ENCODE data around the gene KIF19.

Gene KIF19

DNA sequence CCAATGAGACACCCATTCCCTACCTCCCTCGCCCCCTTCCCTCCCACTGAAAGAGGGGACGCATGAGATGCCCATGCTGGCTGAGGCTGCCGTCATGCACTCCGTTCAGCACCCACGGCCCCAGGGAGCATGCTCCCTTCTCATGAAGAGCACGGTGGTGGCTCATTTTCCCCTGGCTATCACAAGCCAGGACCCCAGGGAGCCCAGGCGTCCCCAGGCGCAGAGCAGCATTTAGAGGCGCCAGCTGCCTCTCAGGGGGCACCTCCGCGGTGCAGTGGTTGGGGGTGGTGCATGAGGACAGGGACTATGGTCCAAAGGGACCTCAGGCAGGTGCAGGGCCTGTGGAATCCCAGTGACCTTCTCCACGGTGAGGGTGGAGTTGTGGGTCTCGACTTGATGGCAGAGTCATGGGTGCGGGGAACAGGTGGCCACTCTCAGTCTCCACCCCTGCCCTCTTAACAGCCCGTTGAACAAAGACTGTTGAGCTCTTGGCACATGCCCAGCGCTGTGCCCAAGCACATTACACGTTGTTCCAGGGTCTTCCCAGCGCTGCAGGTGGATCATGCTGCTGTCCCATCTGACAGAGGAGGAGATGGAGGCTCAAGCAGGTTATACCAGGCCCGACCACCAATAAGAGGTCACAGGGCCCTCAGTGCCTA, 13.6 kb downstream of the KIF19 start:
- DNase-seq (ENCODE audit: low read depth in 3 of 3) = no peak

DNA sequence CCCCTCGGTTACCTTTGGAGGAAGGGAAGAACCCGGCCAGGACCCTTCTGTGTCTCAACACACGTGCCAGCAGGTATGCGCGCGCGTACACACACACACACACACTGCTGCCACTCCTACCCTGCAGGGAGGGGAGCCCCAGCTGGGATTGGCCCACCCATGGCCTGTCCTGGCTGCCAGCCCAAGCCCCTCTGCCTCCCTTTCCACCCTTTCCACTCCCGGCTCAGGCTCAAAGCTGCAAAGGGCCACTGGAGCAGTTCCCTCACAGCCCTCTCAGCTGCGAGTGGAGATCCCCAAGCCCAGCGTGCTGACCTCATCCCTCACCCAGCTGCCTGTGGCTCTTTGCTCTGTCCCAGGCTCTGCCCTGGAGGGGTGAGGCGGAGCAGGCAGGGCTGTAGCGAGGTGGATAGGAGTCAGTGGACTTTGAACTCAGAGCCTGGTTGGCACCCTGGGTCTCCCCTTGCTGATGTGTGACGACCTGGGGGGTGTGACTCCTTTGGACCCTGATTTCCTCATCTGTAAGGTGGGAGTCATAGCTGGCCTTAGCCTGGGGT, 14.5 kb downstream of the KIF19 start:
- DNase-seq (ENCODE audit: low read depth in 3 of 3) = no peak

DNA sequence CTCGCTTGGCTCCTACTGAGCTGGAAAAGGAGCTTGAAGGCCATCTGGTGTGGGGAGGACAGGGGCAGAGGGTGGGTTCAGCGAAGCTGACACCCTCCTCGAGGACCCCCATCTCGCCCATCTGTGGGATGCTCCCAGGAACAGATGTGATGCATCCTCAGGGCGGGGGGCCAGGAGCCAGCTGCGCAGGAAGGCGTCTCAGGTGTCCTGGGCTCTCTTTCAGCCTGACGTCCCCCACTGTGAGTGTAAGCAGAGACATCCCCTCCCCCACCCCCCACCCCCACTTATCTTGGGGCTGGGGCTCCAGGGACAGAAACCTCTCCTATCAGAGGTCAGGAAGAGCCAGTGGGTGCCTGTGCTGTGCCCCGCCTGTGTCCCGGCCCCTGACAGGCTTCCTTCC, 16.2 kb downstream of the KIF19 start:
- DNase-seq (ENCODE audit: low read depth in 3 of 3) = no peak

DNA sequence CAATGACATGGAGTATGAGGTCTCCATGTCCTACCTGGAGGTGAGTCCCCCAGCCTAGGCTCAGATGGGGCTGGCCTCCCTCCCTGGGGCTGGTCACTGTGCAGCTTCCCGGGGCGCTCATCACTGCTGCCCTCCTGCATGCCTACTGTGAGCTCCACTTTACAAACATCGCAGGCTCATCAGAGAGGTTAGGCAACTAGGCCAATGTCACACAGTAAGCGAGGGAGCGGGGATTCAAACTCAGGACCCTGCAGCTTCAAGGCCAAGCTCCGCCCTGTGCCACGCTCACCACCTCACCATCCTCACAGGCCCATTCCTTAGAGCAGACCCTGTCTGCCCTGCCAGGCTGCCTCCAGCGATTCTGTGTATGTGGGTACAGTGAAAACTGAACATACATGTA, 17.1 kb downstream of the KIF19 start:
- no peak for DNase-seq (ENCODE audit: low read depth in 3 of 3)

DNA sequence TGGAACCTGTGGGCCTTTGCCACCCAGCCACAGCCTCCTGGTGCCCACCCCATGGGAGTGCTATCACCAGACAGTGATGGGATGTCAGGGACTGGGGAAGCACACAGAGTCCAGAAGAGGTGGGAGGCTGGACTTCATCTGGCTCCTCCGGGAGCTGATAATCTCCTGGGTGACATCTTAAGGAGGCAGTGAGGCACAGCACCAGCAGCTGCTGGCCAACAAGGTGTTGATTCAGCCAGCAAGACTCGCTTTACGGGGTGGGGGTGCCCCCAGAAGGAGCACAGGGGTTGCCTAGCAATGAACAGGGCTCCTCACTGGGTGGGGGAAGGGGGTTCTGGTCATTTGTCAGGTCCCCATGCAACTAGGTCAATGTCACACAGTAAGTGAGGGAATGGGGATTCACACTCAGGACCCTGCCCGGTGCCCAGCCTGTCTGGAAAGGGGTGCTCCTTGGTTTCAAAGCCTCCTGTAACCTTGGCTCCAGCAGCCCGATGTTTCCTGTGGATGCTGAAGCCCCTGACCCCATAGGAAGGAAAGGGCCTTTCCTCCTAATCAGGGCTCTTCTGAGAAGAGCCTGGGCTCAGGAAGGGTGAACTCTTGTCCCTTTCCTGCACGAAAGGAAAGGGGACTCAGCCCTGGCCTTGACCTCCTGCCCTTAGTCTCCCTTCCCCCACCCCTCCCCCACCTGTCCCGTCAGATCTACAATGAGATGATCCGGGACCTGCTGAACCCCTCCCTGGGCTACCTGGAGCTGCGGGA, 17.7 kb downstream of the KIF19 start:
- no peak for DNase-seq (ENCODE audit: low read depth in 3 of 3)

DNA sequence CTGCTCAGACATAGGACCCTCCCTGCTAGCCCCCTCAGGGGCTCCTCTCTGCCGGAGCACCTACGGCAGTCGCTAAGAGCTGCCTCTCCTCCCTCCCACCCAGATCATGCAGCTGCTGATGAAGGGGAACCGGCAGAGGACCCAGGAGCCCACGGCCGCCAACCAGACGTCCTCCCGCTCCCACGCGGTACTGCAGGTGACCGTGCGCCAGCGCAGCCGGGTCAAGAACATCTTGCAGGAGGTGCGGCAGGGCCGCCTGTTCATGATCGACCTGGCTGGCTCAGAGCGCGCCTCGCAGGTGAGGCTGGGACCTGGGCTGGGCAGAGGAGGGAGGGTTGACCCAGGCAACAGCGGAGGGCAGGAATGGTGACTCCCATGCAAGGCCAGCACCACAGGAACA, 18.6 kb downstream of the KIF19 start:
- DNase-seq (ENCODE audit: low read depth in 3 of 3) = no peak

DNA sequence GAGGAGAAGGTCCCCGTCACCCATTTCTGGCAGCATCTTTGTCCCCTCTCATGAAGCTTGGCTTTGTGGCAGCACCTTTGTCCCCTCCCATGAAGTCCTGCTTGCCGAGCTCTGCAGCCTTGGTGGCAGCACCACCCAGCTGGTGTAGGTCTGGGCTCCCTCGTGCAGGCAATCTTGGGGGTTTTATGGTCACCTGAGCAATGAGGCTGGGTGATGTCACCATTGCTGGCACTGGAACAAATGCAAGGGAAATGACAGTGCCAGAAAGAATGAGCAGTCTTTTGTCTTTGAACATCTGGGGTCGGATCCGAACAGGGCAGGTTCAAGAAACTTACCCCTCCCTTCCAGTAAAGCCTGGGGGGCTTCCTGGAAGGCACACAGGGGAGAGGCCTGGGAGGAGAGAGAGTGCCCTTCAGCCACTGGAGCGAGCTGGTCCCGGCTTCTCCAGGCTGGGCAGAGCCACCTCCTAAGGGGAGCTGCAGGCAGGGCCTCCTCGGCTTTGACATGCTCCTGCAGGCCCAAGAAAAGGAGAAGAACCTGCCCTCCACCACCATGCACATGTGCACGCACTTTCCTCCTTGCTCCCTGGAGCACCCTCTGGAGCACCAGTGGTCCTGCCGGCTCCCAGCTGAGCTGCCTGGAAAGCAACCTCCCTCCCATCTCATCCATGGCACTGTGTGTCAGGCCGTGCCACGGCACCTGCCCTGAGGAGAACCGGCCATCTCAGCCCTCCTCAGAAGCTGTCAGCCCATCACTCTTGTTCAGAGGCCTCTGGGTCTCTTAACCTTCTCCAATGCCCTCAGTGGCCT, 19.6 kb downstream of the KIF19 start:
- DNase-seq (ENCODE audit: low read depth in 3 of 3) = no peak

DNA sequence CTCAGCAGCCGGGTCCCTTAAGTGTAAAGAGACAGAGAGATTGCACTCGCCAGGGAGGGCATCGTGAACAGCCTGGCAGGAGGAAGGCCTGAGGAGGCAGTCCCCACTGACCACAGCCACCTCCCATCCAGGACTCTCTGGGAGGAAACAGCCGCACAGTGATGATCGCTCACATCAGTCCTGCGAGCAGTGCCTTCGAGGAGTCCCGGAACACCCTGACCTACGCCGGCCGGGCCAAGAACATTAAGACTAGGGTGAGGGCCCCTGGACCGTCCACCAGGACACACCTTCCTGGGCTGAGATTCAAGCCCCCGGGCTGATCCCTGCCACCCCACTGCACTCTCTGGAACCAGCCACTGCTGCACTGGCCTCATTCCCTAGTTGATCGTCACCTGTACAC, 21.6 kb downstream of the KIF19 start:
- no peak for DNase-seq (ENCODE audit: low read depth in 3 of 3)

DNA sequence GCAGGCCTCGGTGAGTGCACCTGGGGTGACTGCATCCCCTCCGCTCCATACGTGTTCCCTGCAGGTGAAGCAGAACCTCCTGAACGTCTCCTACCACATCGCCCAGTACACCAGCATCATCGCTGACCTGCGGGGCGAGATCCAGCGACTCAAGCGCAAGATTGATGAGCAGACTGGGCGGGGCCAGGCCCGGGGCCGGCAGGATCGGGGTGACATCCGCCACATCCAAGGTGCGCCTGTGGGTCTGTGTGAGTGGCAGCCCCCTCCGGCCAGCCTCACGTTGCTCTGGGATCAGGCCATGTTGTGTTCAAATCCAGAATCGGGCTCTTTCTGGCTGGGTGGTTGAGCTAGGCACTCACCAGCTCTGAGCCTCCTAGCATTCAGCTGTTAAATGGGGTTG, 23.1 kb downstream of the KIF19 start:
- DNase-seq (ENCODE audit: low read depth in 3 of 3) = no peak

DNA sequence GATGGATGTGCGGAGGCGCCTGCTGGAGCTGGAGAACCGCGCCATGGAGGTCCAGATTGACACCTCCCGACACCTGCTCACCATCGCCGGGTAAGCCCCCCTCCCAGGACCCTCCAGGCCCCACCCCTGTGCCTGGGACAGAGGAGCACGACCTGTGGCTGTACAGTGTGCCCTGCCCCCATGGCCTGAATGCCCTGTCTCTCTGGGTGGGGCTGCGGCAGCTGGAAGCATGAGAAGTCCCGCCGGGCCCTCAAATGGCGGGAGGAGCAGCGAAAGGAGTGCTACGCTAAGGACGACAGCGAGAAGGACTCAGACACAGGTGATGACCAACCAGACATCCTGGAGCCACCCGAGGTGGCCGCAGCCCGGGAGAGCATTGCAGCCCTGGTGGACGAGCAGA, 24.5 kb downstream of the KIF19 start:
- no peak for DNase-seq (ENCODE audit: low read depth in 3 of 3)

DNA sequence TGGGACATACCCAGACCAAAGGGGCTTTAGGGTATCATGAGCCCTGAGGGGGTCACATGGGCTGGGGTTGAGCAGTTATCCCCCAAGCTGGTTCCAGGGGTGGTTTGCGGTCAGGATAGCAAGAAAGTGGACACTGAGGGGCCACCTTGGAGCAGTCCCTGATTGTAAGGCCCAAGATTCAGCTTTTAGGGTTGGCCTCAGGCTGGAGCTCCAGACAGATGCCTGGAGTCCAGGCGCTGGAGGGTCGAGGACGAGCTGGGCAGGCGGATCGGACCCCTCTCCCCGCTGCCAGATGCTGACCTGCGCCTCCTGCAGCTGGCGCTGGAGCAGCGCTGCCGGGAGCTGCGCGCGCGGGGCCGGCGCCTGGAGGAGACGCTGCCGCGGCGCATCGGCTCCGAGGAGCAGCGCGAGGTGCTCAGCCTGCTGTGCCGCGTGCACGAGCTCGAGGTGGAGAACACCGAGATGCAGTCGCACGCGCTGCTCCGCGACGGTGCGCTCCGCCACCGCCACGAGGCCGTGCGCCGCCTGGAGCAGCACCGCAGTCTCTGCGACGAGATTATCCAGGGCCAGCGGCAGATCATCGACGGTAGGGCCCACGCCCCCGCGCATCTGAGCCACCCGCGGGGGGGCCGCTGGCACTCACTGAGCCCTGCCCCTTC, 25.7 kb downstream of the KIF19 start:
- DNase-seq (ENCODE audit: low read depth in 3 of 3) = no peak

DNA sequence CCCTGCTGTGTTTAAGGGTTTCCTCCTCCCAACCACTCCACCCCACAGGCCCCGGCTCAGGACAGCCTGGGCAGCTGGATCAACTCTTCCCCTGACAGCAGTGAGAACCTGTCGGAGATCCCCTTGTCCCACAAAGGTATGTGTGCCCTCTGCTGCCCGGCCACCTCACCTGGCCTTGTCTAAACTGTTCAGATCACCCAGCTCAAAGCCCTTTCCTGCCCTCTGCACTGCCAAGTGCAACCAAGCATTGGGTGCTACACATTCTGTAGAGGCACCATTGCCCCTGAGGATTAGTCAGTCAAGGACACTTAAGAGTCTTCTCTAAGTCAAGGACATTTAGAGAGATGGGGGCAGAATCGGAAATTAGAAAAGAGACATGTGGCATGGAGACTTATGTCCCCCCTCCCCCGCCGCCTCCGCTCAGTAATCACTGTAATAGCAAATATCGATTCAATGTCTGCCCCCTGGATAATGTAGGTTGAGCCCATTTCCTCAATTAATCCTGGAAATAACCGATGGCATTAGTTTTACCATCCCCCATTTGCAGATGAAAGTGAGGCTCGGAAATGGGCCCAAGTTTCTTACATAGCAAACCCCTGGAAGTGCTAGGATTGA, 27.5 kb downstream of the KIF19 start:
- no peak for DNase-seq (ENCODE audit: low read depth in 3 of 3)

DNA sequence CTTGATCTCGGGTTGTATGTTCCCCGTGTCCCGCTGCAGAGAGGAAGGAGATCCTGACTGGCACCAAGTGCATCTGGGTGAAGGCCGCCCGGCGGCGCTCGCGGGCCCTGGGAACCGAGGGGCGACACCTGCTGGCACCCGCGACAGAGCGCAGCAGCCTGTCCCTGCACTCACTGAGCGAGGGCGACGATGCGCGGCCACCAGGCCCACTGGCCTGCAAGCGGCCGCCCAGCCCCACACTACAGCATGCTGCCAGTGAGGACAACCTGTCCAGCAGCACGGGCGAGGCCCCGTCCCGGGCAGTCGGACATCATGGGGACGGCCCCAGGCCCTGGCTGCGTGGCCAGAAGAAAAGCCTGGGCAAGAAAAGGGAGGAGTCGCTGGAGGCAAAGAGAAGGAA, 28.1 kb downstream of the KIF19 start:
- DNase-seq (ENCODE audit: low read depth in 3 of 3) = peak; percentile 53 to 64 (median 55)

DNA sequence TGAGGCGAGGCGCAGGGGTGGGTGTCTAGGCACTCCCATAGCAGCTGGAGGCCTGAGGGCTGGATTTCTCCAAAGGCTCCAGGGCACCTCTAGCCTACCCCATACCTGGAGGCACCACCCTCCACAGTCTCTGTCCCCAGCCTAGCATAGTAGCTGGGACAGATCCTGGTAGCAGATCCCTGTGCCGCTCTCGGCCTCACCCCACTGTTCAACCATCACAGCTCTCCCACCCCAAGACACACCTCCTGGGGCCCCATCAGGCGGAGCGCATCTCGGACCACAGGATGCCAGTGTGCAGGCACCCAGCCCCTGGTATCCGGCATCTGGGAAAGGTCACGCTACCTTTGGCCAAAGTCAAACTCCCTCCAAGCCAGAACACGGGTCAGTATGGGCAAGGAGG, 28.5 kb downstream of the KIF19 start:
- no peak for DNase-seq (ENCODE audit: low read depth in 3 of 3)

DNA sequence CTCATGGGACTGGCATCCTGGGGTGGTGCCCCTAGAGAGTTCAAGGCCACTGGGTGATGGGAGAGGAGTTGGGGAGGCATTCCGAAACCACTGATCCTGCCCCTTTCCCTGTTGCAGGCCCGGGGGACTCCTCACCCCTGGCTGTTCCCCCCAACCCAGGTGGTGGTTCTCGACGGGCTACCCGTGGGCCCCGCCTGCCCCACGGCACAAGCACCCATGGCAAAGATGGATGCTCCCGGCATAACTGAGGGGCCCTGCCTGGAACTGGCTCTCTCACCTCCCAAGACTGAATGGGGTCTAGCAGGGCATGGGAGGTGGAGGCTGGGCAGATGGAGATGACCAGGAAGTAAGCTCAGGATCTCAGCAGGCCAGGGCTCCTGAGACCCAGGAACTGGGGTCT, 29.0 kb downstream of the KIF19 start:
- DNase-seq (ENCODE audit: low read depth in 3 of 3) = no peak

DNA sequence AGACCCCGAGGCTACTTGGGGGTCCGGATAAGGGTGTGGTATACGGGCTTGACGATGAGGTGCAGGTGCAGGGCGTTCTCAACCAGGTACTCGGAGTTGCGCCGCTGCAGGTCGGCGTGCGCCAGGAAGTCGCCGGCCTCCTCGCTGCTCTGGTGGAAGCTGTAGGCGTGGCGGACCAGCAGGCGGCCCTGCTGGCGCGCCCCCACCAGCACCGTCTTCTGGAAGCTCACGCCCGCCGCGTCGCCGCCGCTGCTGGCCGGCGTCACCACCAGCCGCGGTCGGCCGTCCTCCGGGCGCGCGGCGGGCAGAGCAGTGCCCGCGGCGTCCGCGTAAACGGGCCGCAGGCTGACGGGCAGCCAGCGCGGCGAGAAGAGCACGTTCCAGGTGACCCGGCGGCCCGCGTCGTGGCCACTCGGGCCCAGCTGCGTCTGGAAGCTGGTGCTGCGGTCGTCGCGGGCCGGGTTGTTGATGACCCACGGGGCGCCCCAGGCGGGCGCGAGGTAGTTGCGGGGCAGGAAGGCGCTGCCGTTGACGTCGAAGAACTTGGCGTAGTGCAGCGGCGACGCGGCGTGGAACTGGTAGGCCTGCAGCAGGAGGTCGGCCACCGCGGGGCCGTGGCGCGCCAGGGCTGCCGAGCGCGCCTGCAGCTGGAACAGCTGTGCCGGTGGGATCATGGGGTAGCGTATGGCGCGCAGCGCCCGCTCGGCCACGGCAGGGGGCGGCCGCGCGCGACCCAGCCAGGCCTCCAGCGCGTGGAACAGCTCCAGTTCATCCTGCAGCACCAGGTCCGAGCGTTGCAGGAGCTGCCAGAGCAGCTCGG, 30.8 kb downstream of the KIF19 start:
- DNase-seq (ENCODE audit: low read depth in 3 of 3) = no peak

DNA sequence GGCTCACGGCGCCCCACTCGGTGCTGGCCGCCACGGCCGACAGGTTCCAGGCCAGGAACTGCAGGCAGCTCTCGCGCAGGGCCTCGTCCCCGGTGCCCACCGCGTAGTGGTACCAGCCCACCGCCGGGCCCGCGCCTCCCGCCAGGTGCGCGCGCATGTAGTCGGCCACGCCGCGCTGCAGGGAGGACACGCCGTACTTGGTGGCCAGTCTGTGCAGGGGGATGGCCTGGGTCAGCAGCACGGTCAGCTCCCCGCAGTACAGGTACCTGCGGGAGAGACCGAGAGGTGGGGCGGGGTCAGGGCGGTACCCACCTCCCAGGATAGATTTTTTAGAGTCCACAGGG, 31.4 kb downstream of the KIF19 start:
- no peak for DNase-seq (ENCODE audit: low read depth in 3 of 3)

DNA sequence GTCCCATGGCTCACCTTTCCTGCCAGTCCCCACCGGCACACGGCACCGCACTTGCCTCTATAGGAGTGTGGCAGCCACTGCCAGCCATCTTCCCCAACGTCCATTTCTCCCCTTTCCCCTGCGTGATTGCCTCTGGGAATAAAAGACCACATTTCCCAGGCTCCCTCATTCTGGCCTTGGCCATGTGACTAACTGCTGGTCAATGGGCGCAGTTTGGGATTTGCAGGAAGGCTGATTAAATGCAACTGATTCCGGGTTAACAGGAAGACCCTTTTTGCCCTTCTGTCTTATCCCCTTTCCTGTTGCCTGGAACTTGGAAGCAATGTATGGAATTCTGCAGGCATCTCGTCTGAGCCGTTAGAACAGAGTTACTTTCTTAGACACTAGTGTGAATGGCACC, 32.7 kb downstream of the KIF19 start:
- no peak for DNase-seq (ENCODE audit: low read depth in 3 of 3)

DNA sequence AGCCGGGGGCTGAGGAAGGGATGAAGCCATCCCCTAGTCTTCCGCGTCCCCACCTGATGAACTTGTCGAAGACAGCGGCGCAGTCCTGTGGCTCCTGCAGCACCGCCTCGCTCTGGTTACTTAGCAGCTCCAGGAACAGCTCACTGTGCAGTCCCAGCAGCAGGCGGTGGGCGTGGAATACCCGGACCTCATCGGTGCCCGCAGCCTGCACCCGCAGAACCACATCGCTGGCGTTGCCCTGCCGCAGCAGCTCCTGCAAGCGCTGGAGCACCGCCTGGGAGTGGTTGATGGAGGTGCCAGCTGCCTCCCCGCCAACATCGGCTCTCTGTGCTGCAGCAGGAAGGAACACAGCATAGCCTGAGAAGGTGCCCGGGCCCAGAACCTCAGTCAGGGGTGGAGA, 33.9 kb downstream of the KIF19 start:
- DNase-seq (ENCODE audit: low read depth in 3 of 3) = no peak

DNA sequence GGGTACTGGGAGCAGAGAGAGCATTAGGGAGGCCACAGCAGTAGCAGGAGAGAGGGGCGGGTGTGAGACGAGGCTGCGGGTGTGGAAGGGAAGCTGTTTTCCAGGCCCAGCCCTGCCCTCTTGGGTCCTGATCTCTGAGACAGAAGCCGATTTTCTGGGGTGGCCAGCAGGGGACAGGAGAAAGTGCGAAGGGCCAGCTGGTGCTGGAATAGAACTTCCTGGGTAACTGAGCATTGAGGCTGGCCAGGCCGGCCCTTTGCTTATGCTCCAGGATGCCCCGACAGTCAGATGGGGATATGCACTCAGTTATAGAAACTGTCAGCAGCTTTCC, 34.8 kb downstream of the KIF19 start:
- DNase-seq (ENCODE audit: low read depth in 3 of 3) = no peak

Measured in stimulated activated CD4-positive, alpha-beta T cell treated with anti-CD3 and anti-CD28 coated beads, TNF-alpha, amount 100 ng/mL, for 48 hours (primary cell).